ENCODE data around the gene RPS6KA2.
"Not testable (repeated sequence)": the region's sequence is repeated elsewhere in the genome, so short reads cannot be mapped to it uniquely, and the experiment has no call there.

Gene RPS6KA2

GRCh38 chr6:166655713-166656229 lies 28.7 kb upstream of the RPS6KA2 start:
- DNase-seq, result no peak

GRCh38 chr6:166655251-166655650 lies 28.2 kb upstream of the RPS6KA2 start:
- DNase-seq, result no peak

- no peak for DNase-seq
Observed at GRCh38 chr6:166654573-166654972, 27.5 kb upstream of the RPS6KA2 start.

- no peak for DNase-seq
Observed at GRCh38 chr6:166653639-166653941, 26.5 kb upstream of the RPS6KA2 start.

GRCh38 chr6:166650824-166651807 lies 24.1 kb upstream of the RPS6KA2 start:
- no peak for DNase-seq

GRCh38 chr6:166650047-166650446 lies 23.0 kb upstream of the RPS6KA2 start:
- DNase-seq, result no peak

- DNase-seq, result no peak
Observed at GRCh38 chr6:166648846-166649245, 21.8 kb upstream of the RPS6KA2 start.

- DNase-seq, result no peak
Observed at GRCh38 chr6:166647896-166648295, 20.8 kb upstream of the RPS6KA2 start.

GRCh38 chr6:166646716-166647115 lies 19.7 kb upstream of the RPS6KA2 start:
- no peak for DNase-seq

GRCh38 chr6:166645896-166646295 lies 18.8 kb upstream of the RPS6KA2 start:
- DNase-seq, result no peak

- no peak for DNase-seq
Observed at GRCh38 chr6:166644681-166645080, 17.6 kb upstream of the RPS6KA2 start.

- no peak for DNase-seq
Observed at GRCh38 chr6:166643891-166644590, 17.0 kb upstream of the RPS6KA2 start.

- DNase-seq, result no peak
Observed at GRCh38 chr6:166642646-166643045, 15.6 kb upstream of the RPS6KA2 start.

GRCh38 chr6:166640342-166641043 lies 13.4 kb upstream of the RPS6KA2 start:
- DNase-seq, result no peak

GRCh38 chr6:166639921-166640320 lies 12.9 kb upstream of the RPS6KA2 start:
- no peak for DNase-seq

- no peak for DNase-seq
Observed at GRCh38 chr6:166638573-166638964, 11.5 kb upstream of the RPS6KA2 start.

GRCh38 chr6:166637812-166638572 lies 10.9 kb upstream of the RPS6KA2 start:
- no peak for DNase-seq

- no peak for DNase-seq
Observed at GRCh38 chr6:166636934-166637333, 9.9 kb upstream of the RPS6KA2 start.

- no peak for DNase-seq
Observed at GRCh38 chr6:166636191-166636933, 9.3 kb upstream of the RPS6KA2 start.

- DNase-seq, result no peak
Observed at GRCh38 chr6:166635013-166635970, 8.2 kb upstream of the RPS6KA2 start.

GRCh38 chr6:166634581-166634980 lies 7.5 kb upstream of the RPS6KA2 start:
- DNase-seq, result not testable (repeated sequence)
